GM18873 (cell line): ENCODE results near the gene EPS8.
A peak's percentile ranks its signal among the peaks of the same experiment; 100 is the strongest.

Experiments
- ATAC-seq: cut with Tn5 transposase; IDR thresholded peaks from one replicate; pipeline ENCODE4 v1.9.1; 2021; ENCODE audit warnings: mild to moderate bottlenecking, moderate library complexity, moderate number of reproducible peaks; ENCODE audit not compliant: unreplicated experiment, low FRiP score

EPS8 gene

GRCh38 chr12:15789220-15790171 lies at the start of gene EPS8:
Gene EPS8, minus strand, starts transcription at chr12:15789388. Its CDS starts 106,437 bp downstream, at chr12:15682951.
- peak; percentile 75 for ATAC-seq

GRCh38 chr12:15837141-15837790 lies 48.1 kb upstream of the EPS8 start:
- no peak for ATAC-seq

- ATAC-seq, result no peak
Observed at GRCh38 chr12:15834575-15834974, 45.4 kb upstream of the EPS8 start.

- no peak for ATAC-seq
Observed at GRCh38 chr12:15831315-15831978, 42.3 kb upstream of the EPS8 start.

GRCh38 chr12:15830538-15830937 lies 41.4 kb upstream of the EPS8 start:
- no peak for ATAC-seq

GRCh38 chr12:15829949-15830348 lies 40.8 kb upstream of the EPS8 start:
- no peak for ATAC-seq

- ATAC-seq, result no peak
Observed at GRCh38 chr12:15829255-15829654, 40.1 kb upstream of the EPS8 start.

GRCh38 chr12:15827136-15827535 lies 37.9 kb upstream of the EPS8 start:
- no peak for ATAC-seq

GRCh38 chr12:15824516-15824915 lies 35.3 kb upstream of the EPS8 start:
- ATAC-seq, result no peak

GRCh38 chr12:15823360-15824128 lies 34.4 kb upstream of the EPS8 start:
- ATAC-seq, result no peak

- no peak for ATAC-seq
Observed at GRCh38 chr12:15819644-15820437, 30.7 kb upstream of the EPS8 start.

GRCh38 chr12:15818418-15818817 lies 29.2 kb upstream of the EPS8 start:
- ATAC-seq, result no peak

GRCh38 chr12:15815730-15816129 lies 26.5 kb upstream of the EPS8 start:
- no peak for ATAC-seq

- ATAC-seq, result no peak
Observed at GRCh38 chr12:15811214-15812127, 22.3 kb upstream of the EPS8 start.

GRCh38 chr12:15808652-15809051 lies 19.5 kb upstream of the EPS8 start:
- no peak for ATAC-seq

GRCh38 chr12:15808250-15808649 lies 19.1 kb upstream of the EPS8 start:
- no peak for ATAC-seq

- no peak for ATAC-seq
Observed at GRCh38 chr12:15806826-15807225, 17.6 kb upstream of the EPS8 start.
